A204.1 (cell line): ENCODE results near the gene DLST.

Experiments used
- FAIRE-seq: peaks from 2 replicates; lab custom pipeline; 2012; peaks lifted over from hg19 to GRCh38; lab: Jason Lieb, UNC

Gene DLST

GRCh38 chr14:74860899-74861733 lies 20.6 kb upstream of the DLST start:
- FAIRE-seq: peak; percentile 82

GRCh38 chr14:74861734-74862090 lies 20.0 kb upstream of the DLST start:
- no peak for FAIRE-seq

- no peak for FAIRE-seq
Observed at GRCh38 chr14:74863274-74863673, 18.4 kb upstream of the DLST start.

- FAIRE-seq: no peak
Observed at GRCh38 chr14:74864198-74864597, 17.5 kb upstream of the DLST start.

DNA sequence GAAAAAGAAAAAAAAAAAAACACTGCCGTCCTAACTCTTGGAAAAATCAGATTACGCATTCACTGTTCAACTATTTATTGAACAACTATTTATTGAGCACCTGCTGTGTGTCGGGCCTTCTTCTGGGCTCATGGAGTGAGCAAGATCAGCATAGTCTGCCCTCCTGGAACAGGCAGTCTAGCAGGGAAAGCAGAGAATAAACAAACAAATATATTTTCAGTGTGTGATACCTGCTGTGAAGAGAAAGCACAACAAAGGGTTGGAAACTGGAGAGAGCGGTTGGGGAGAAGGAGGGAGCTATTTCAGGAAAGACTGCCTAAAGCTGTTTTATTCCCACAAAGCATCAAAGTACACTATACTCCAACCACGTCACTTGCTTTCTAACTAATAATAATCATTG lies 16.6 kb upstream of the DLST start:
- FAIRE-seq: no peak

GRCh38 chr14:74866708-74867389 lies 14.9 kb upstream of the DLST start:
- FAIRE-seq: no peak

DNA sequence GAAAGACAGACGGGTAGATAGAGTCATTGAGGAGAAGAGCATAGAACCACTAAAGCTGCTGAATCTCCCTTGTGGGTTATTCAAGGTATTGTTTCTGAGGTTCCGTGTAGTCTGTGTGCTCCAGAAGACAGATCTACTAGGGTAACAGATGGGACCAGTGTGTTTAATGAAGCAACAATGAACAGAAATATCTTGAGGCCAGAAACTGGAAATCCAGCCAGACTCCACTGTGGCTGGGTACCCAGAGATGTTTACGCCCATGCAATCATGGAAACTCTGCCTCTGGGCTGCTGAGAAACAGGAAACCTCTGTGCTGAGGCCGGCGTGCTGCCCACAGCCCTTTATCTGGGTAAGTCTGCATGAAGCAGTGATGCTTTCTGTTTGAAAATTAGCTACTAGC lies 14.0 kb upstream of the DLST start:
- FAIRE-seq: no peak

DNA sequence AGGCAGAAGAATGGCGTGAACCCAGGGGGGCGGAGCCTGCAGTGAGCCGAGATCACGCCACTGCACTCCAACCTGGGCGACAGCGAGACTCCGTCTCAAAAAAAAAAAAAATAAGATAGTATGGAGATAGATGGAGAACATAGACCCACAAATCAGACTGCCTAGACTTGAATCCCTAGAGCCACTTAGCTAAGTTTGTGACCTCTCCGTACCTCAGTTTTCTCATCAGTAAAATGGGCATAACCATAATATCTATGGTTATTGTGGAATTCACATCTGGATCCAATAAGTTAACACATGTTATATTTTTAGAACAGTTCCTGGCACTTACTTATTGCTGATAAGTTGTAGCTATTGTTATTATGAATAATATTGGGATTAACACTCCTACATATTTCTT lies 13.0 kb upstream of the DLST start:
- no peak for FAIRE-seq

GRCh38 chr14:74871819-74872218 lies 9.9 kb upstream of the DLST start:
- no peak for FAIRE-seq

DNA sequence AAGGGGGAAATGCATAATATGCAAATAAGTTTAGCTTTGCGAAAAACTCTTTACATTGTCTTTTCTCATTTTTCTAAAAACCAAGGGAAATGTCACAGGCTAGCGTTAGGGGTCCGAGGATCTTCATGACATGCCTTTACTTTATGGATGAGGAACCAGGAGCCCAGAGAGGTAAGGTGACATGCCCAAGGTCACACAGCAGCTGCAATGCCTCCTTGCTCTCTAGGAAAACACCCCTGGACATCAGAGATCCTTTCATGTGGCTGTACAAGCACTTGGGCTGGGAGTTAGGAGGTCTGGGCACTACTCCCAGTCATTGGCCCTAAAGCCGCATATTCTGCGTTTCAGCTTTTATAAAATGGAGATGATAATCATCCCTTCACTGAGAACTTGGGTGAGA lies 6.5 kb upstream of the DLST start:
- no peak for FAIRE-seq

DNA sequence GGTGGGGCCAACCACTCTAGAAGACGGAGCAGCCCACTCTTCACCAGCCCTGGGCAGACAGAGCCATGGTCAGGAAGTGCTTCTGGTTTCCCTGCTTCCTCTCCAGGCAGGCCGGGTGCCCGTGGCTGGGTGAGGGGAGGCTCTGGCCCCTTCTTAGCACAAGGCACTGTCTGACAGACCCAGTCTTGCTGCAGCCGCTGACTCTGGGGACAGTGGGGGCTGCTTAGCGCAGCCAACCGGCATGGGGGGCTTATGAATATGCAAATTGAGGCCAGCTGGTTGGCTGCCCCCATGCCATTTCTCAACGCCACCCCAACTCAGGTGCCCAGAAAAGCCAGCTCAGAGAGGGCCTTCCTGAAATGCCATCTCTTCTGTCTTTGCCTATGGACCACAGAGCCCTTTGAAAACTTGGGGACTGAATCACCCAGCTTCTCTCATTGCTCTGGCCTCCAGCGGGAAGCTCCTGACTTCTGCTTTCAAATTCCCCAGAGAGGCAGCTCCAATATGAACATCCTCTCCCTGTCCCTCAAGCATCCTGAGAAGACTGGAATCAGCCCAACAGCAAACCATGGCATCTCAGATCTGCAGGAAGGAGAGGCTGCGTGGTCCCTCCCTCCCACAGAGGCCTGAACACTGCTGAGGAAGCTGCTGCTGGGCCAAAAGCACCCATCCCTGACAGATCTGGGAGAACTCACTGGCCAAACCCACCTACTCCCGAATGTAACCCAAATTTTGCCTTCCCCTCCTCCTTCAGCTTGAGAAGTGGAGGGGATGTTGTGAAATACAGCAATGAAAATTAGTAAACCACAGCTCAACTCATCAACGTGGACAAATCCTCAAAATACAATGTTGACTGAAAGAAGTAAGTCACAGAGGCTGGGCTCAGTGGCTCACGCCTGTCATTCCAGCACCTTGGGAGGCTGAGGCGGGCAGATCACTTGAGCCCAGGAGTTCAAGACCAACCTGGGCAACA lies 5.5 kb upstream of the DLST start, which contains the start of gene PROX2:
PROX2 (minus strand) TSS at position 205 of the 973 bp plus-strand sequence. CDS start 12,311 bp downstream, outside the sequence.
- no peak for FAIRE-seq

DNA sequence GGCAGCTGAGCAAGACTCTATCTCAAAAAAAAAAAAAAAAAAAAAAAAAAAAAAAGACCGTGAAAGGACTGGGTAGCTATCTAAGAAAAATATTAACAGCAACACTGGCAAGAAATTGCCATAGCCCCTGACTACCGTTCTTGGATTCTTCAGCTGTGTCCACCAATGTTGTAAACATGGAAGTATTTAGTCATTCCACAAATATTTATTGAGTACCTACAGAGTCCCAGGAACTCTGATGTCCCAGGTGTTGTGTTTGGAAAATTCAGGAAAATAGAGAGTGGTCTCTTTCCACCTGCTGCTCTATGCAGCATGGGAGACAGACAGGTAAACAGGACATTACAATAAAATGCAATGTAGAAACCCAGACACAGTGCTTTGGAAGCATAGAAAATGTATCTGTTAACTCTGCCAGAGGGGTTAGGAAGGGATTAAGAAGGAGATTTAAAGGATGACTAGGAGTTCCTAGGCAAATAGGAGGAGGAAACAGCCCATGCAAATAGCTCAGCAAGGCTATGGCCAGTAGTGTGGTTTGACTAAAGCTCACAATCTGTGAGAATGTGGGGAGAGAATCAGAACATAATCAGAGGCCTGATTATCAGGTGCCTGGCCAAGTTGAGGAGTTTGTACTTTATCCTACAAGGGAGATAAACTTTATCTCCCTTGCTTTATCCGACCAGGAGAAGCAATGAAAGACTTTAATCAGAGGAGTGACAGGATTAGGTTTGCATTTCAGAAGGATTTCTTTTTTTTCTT lies 2.1 kb upstream of the DLST start:
- FAIRE-seq: no peak

DNA sequence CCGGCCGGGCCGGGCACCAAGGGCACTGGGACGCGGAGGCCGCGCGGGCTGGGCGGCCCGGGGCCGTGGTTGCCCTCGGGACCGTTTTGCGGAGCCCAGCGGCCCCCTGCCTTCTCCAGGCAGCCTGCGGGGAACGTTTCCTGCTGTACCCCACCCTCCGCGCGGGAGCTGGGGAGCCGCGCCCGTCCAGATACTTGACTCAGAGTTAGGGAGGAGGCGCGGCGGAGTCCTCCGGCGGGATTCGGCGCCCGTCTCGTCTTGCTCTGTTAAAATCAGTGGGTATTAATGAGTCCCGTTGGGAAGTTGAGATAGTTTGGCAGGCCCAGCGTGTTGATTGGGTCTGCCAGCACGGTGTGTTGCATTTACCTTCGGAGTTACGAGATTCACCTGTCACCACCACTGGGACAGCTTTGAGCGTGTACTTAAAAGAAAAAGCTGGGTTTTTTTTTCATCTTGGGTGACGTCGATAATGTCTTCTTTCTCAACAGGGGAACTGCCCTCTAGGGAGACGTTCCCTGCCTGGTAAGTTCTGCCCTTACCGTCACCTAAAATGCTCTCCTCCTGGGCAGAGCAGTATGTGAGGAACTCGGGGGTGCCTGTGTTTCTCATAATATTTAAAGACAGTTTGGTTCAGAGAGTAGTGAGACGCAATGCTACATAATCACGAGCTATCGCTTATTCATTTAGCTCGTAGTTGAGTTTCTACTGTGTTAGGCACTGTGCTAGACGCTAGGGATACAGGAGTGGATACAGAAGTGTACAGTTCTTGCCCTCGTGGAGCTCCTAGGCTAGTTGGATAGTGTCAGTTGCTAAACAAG lies 596 bp downstream of the DLST start:
- FAIRE-seq: no peak

DNA sequence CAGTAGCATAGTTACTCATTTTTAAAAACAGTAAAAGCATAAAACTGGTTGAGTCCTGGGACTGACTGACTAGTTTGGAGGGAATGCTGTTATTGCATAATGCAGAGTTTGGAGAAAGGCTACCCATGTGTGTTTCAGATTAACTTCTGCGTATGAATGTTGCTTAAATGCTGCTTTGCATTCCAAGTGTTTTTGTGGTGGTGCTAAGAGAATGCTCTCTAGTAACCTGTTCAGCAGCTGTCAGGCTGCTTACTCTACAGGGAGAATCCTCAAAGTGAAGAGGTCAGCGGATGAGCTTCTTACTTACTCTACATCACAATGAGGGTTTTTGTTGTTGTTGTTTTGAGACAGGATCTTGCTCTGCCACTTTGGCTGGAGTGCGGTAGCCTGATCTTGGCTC lies 4.3 kb downstream of the DLST start:
- no peak for FAIRE-seq

- no peak for FAIRE-seq
Observed at GRCh38 chr14:74888164-74889158, 6.7 kb downstream of the DLST start.

DNA sequence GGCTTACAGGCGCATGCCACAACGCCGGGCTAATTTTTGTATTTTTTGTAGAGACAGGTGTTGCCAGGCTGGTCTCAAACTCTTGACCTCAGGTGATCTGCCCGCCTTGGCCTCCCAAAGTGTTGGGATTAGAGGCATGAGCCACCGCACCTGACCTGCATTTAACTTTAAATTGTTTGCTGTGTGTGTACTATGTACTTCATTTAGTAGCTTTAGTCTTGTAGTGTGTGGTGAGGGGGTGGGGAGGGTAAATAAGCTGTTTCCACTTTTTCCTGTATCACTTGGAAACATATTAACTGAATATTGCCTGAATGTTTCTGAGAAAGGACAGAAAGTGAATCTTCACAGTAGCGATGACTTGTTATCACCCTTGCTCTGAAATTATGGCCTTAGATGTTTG lies 8.5 kb downstream of the DLST start:
- FAIRE-seq: no peak

- FAIRE-seq: no peak
Observed at GRCh38 chr14:74891870-74892269, 10.2 kb downstream of the DLST start.

DNA sequence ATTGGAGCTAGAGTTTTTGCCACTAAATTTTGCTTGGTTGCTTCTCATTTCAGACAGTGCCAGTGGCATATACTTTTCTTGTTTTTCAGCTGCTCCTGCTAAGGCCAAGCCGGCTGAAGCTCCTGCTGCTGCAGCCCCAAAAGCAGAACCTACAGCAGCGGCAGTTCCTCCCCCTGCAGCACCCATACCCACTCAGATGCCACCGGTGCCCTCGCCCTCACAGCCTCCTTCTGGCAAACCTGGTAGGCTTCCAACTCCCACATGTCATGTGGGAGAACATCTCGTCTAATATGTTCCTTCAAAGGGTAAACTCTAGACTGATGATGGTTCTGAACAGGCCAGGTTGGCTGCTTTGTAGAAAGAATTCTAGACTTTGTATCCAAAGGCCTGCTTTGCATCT lies 11.0 kb downstream of the DLST start:
- no peak for FAIRE-seq

DNA sequence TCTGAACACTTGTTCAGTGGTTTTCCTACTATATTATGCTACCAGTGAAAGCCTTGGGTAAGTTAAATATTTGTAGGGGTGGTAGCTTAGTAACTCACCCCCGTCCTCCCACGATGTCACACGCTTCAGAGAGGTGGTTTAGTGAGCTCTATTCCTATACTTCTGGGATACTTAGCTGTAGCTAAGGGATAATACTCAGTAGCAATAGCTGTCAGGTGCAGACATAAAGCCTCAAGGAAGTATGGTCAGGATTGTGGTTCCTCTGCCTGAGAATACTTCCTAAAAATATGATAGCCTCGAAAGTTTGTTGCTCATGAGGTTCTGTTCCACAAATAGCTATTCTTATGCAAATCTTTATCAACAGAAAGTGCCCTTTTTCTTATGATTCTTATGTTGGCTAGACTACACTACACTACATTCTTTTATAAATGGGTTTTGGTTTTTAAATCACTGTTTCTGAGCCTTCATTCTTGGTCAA lies 11.9 kb downstream of the DLST start:
- FAIRE-seq: no peak

- no peak for FAIRE-seq
Observed at GRCh38 chr14:74896400-74896799, 14.7 kb downstream of the DLST start.
